Measurements from ENCODE around the gene NUP93.

NUP93 gene

GRCh38 chr16:56743840-56744239 lies 13.9 kb downstream of the NUP93 start:
- FAIRE-seq (peak; percentile 27), DNase-seq (ENCODE audit: insufficient read length, low spot score) (no peak)
- no peak for TF ChIP-seq POLR2A (IDR thresholded peaks at IDR 0.05; ENCODE audit: low read depth, low read length)

- no peak for TF ChIP-seq POLR2A (IDR thresholded peaks at IDR 0.05; ENCODE audit: low read depth, low read length)
- FAIRE-seq (no peak), DNase-seq (ENCODE audit: insufficient read length, low spot score) (no peak)
These were observed 15.2 kb downstream of the NUP93 start for GRCh38 chr16:56744996-56745640.

- DNase-seq (ENCODE audit: insufficient read length, low spot score) (no peak), FAIRE-seq (no peak)
- no peak for TF ChIP-seq POLR2A (IDR thresholded peaks at IDR 0.05; ENCODE audit: low read depth, low read length)
These were observed 17.6 kb downstream of the NUP93 start for GRCh38 chr16:56747486-56748045.

GRCh38 chr16:56748191-56748590 lies 18.3 kb downstream of the NUP93 start:
- TF ChIP-seq POLR2A (IDR thresholded peaks at IDR 0.05; ENCODE audit: low read depth, low read length) = no peak
- DNase-seq (ENCODE audit: insufficient read length, low spot score) = no peak
- no peak for FAIRE-seq

- TF ChIP-seq POLR2A (IDR thresholded peaks at IDR 0.05; ENCODE audit: low read depth, low read length) = no peak
- DNase-seq (ENCODE audit: insufficient read length, low spot score) = no peak
- FAIRE-seq = no peak
These were observed 18.9 kb downstream of the NUP93 start for GRCh38 chr16:56748826-56749225.

- DNase-seq (ENCODE audit: insufficient read length, low spot score) (no peak), FAIRE-seq (no peak)
- TF ChIP-seq POLR2A (IDR thresholded peaks at IDR 0.05; ENCODE audit: low read depth, low read length) = no peak
These were observed 20.0 kb downstream of the NUP93 start for GRCh38 chr16:56749672-56750491.

GRCh38 chr16:56753410-56753809 lies 23.5 kb downstream of the NUP93 start:
- FAIRE-seq = no peak

GRCh38 chr16:56755038-56755437 lies 25.1 kb downstream of the NUP93 start:
- TF ChIP-seq POLR2A (IDR thresholded peaks at IDR 0.05; ENCODE audit: low read depth, low read length) = no peak
- FAIRE-seq (no peak), DNase-seq (ENCODE audit: insufficient read length, low spot score) (no peak)

More at GRCh38 chr16:56753410-56753809, 23.5 kb downstream of the NUP93 start:
- TF ChIP-seq POLR2A (IDR thresholded peaks at IDR 0.05; ENCODE audit: low read depth, low read length) = no peak
- no peak for DNase-seq (ENCODE audit: insufficient read length, low spot score)

- no peak for TF ChIP-seq POLR2A (IDR thresholded peaks at IDR 0.05; ENCODE audit: low read depth, low read length)
- FAIRE-seq = no peak
- DNase-seq (ENCODE audit: insufficient read length, low spot score) = no peak
These were observed 28.5 kb downstream of the NUP93 start for GRCh38 chr16:56758432-56758831.

GRCh38 chr16:56758930-56759329 lies 29.0 kb downstream of the NUP93 start:
- FAIRE-seq (no peak), DNase-seq (ENCODE audit: insufficient read length, low spot score) (no peak)
- no peak for TF ChIP-seq POLR2A (IDR thresholded peaks at IDR 0.05; ENCODE audit: low read depth, low read length)

- no peak for DNase-seq (ENCODE audit: insufficient read length, low spot score)
- FAIRE-seq = no peak
- no peak for TF ChIP-seq POLR2A (IDR thresholded peaks at IDR 0.05; ENCODE audit: low read depth, low read length)
These were observed 33.5 kb downstream of the NUP93 start for GRCh38 chr16:56763291-56763916.

- no peak for FAIRE-seq
- no peak for TF ChIP-seq POLR2A (IDR thresholded peaks at IDR 0.05; ENCODE audit: low read depth, low read length)
- no peak for DNase-seq (ENCODE audit: insufficient read length, low spot score)
These were observed 34.9 kb downstream of the NUP93 start for GRCh38 chr16:56764835-56765234.

- FAIRE-seq (no peak), DNase-seq (ENCODE audit: insufficient read length, low spot score) (no peak)
- TF ChIP-seq POLR2A (IDR thresholded peaks at IDR 0.05; ENCODE audit: low read depth, low read length) = no peak
These were observed 36.0 kb downstream of the NUP93 start for GRCh38 chr16:56765949-56766348.

- TF ChIP-seq POLR2A (IDR thresholded peaks at IDR 0.05; ENCODE audit: low read depth, low read length) = no peak
- DNase-seq (ENCODE audit: insufficient read length, low spot score) = no peak
- no peak for FAIRE-seq
These were observed 37.1 kb downstream of the NUP93 start for GRCh38 chr16:56767024-56767423.
